ENCODE data around the gene TECTA.
"Not testable (repeated sequence)": the region's sequence is repeated elsewhere in the genome, so short reads cannot be mapped to it uniquely, and the experiment has no call there.

- TF ChIP-seq EP300, CTCF, POLR2A (IDR thresholded peaks at IDR 0.05): not testable (repeated sequence)
Observed at GRCh38 chr11:121115024-121115423, 14.0 kb downstream of the TECTA start.
